ENCODE data around the gene AACS.

- TF ChIP-seq CTCF (IDR thresholded peaks at IDR 0.05) (no peak), EP300 (IDR thresholded peaks at IDR 0.05) (no peak)
These were observed 87.2 kb downstream of the AACS start for GRCh38 chr12:125152463-125152862.

Data from tibial nerve (tissue), 4 donors.